ENCODE results near the gene PCDHA1.
"Not testable (repeated sequence)": the region's sequence is repeated elsewhere in the genome, so short reads cannot be mapped to it uniquely, and the experiment has no call there.

PCDHA1 gene

DNA sequence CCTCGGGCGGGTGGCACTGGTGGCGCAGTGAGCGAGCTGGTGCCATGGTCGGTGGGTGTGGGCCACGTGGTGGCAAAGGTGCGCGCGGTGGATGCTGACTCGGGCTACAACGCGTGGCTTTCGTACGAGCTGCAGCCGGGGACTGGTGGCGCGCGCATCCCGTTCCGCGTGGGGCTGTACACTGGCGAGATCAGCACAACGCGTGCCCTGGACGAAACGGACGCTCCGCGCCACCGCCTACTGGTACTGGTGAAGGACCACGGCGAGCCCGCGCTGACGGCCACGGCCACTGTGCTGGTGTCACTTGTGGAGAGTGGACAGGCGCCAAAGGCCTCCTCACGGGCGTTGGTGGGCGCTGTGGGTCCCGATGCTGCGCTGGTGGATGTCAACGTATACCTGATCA lies 22.9 kb downstream of the PCDHA1 start:
- DNase-seq: no peak

- no peak for DNase-seq
These were observed 35.7 kb downstream of the PCDHA1 start, which contains the start of gene PCDHA5 for GRCh38 chr5:140821375-140822280. TSS of gene PCDHA5 (plus strand) at chr5:140821613.

DNA sequence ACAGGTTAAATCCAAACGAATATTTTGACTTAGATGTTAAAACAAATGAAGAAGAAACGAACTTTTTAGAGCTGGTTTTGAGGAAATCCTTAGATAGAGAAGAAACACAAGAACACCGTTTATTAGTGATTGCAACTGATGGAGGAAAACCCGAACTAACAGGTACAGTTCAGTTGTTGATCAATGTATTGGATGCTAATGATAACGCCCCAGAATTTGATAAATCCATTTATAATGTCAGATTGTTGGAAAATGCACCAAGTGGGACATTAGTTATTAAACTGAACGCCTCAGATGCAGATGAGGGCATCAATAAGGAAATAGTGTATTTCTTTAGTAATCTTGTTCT lies 36.3 kb downstream of the PCDHA1 start:
- no peak for DNase-seq

DNA sequence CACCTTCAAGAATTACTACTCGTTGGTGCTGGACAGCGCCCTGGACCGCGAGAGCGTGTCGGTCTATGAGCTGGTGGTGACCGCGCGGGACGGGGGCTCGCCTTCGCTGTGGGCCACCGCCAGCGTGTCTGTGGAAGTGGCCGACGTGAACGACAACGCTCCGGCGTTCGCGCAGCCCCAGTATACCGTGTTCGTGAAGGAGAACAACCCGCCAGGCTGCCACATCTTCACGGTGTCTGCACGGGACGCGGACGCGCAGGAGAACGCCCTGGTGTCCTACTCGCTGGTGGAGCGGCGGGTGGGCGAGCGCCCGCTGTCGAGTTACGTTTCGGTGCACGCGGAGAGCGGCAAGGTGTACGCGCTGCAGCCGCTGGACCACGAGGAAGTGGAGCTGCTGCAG lies 37.0 kb downstream of the PCDHA1 start:
- not testable (repeated sequence) for DNase-seq

GRCh38 chr5:140823475-140823874 lies 37.5 kb downstream of the PCDHA1 start:
- DNase-seq: no peak

DNA sequence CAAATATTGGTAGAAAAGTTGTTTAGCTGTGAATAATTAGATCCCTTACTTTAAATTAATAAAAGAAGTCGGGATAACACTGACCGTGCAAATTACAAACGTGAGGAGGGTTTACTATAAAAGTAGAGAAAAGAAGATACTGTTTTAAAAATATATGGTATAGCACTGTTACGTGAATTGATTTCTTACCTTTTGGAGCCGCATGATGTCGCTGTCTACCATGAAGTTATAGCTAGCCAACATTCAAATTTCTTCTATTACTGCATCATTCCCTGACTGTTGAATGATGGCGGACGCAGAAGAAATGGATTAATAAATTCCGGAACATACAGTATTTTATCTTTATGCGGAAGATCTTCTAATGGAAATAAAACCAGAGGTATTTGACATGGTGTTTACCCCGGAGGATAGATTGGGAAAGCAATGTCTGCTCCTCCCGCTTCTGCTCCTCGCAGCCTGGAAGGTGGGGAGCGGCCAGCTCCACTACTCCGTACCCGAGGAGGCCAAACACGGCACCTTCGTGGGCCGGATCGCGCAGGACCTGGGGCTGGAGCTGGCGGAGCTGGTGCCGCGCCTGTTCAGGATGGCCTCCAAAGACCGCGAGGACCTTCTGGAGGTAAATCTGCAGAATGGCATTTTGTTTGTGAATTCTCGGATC lies 41.9 kb downstream of the PCDHA1 start, which contains the start of gene PCDHA6:
TSS of gene PCDHA6 (plus strand) at position 257 of the 658 bp plus-strand sequence. CDS start at position 389, 132 bp downstream.
- no peak for DNase-seq

DNA sequence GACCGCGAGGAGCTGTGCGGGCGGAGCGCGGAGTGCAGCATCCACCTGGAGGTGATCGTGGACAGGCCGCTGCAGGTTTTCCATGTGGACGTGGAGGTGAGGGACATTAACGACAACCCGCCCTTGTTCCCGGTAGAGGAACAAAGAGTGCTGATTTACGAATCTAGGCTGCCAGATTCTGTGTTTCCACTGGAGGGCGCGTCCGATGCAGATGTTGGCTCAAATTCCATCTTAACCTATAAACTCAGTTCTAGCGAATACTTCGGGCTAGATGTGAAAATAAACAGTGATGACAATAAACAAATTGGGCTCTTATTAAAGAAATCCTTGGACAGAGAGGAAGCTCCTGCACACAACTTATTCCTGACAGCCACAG lies 42.4 kb downstream of the PCDHA1 start:
- no peak for DNase-seq

DNA sequence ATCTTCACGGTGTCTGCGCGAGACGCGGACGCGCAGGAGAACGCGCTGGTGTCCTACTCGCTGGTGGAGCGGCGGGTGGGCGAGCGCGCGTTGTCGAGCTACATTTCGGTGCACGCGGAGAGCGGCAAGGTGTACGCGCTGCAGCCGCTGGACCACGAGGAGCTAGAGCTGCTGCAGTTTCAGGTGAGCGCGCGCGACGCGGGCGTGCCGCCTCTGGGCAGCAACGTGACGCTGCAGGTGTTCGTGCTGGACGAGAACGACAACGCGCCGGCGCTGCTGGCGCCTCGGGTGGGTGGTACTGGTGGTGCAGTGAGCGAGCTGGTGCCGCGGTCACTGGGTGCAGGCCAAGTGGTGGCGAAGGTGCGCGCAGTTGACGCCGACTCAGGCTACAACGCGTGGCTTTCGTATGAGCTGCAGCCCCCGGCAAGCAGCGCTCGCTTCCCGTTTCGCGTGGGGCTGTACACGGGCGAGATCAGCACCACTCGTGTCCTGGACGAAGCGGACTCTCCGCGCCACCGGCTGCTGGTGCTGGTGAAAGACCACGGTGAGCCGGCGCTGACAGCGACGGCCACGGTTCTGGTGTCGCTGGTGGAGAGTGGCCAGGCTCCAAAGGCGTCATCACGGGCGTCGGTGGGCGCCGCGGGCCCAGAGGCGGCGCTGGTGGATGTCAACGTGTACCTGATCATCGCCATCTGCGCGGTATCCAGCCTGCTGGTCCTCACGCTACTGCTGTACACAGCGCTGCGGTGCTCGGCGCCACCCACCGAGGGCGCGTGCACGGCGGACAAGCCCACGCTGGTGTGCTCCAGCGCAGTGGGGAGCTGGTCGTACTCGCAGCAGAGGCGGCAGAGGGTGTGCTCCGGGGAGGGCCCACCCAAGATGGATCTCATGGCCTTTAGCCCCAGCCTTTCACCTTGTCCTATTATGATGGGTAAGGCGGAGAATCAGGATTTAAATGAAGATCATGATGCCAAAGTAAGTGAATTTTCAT lies 43.9 kb downstream of the PCDHA1 start:
- not testable (repeated sequence) for DNase-seq

- peak in 1 of 2 donors; percentile 9 for DNase-seq
These were observed 48.1 kb downstream of the PCDHA1 start, which contains the start of gene PCDHA7 for GRCh38 chr5:140833993-140834392. TSS of gene PCDHA7 (plus strand) at chr5:140834269. CDS start at chr5:140834384, 115 bp downstream.

DNA sequence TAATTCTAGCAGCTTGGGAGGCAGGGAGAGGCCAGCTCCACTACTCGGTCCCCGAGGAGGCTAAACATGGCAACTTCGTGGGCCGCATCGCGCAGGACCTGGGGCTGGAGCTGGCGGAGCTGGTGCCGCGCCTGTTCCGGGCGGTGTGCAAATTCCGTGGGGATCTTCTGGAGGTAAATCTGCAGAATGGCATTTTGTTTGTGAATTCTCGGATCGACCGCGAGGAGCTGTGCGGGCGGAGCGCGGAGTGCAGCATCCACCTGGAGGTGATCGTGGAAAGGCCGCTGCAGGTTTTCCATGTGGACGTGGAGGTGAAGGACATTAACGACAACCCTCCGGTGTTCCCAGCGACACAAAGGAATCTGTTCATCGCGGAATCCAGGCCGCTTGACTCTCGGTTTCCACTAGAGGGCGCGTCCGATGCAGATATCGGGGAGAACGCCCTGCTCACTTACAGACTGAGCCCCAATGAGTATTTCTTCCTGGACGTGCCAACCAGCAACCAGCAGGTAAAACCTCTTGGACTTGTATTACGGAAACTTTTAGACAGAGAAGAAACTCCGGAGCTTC lies 48.6 kb downstream of the PCDHA1 start:
- DNase-seq: not testable (repeated sequence)

- DNase-seq: no peak
These were observed 49.9 kb downstream of the PCDHA1 start for GRCh38 chr5:140835622-140836510.

GRCh38 chr5:140840978-140841962 lies 55.3 kb downstream of the PCDHA1 start, which contains the start of gene PCDHA8:
TSS of gene PCDHA8 (plus strand) at chr5:140841187. CDS start at chr5:140841322, 135 bp downstream.
- DNase-seq: peak; percentile 39 to 43

GRCh38 chr5:140842798-140843733 lies 57.1 kb downstream of the PCDHA1 start:
- DNase-seq: no peak

- not testable (repeated sequence) for DNase-seq
These were observed 62.5 kb downstream of the PCDHA1 start, which contains the start of gene PCDHA9 for GRCh38 chr5:140848139-140849102. TSS of gene PCDHA9 (plus strand) at chr5:140848382. CDS start at chr5:140848496, 114 bp downstream.

DNA sequence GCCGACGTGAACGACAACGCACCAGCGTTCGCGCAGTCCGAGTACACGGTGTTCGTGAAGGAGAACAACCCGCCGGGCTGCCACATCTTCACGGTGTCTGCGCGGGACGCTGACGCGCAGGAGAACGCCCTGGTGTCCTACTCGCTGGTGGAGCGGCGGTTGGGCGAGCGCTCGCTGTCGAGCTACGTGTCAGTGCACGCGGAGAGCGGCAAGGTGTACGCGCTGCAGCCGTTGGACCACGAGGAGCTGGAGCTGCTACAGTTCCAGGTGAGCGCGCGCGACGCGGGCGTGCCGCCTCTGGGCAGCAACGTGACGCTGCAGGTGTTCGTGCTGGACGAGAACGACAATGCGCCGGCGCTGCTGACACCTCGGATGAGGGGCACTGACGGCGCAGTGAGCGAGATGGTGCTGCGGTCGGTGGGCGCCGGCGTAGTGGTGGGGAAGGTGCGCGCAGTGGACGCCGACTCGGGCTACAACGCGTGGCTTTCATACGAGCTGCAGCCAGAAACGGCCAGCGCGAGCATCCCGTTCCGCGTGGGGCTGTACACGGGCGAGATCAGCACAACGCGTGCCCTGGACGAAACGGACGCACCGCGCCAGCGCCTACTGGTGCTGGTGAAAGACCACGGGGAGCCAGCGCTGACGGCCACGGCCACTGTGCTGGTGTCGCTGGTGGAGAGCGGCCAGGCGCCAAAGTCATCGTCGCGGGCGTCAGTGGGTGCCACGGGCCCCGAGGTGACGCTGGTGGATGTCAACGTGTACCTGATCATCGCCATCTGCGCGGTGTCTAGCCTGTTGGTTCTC lies 64.1 kb downstream of the PCDHA1 start:
- DNase-seq: not testable (repeated sequence)
